HepG2 (cell line): Measurements from ENCODE around the gene RAPGEF2.

Experiments used
- TF ChIP-seq, protein P1 (sequence below), 2 experiments: sonication (generic) in 1 of 2; formaldehyde crosslinking in 1 of 2; IDR thresholded peaks; 2 replicates each; pipeline versions ENCODE4 v1.4.0 to v1.6.1; 2018 to 2020; ENCODE audit warnings: missing genetic modification reagents in 2 of 2, borderline replicate concordance in 1 of 2, low read depth in 1 of 2, mild to moderate bottlenecking in 1 of 2, missing biosample characterization in 1 of 2
- TF ChIP-seq, protein P2 (sequence below): sonication (generic); formaldehyde crosslinking; IDR thresholded peaks from 2 replicates; pipeline ENCODE4 v1.5.0; 2020; ENCODE audit warnings: missing genetic modification reagents

DNA sequence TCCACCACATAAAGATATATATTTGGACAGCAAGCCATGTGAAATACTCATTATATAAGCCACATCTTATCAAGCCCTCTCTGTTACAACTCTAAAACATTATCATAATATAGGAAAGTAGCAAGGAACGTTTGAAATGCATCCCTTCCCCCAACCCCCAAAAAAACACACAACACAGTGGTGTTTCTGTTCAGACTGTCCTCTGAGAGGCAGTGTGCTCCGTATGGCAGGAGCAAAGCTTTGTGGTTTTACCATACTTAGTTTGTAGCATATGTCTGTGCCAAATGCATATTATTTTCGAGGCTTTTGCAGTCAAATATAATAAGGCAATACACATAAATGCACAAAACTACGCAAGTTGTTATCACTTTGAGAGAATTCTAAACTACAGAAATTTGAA lies 194.2 kb downstream of the RAPGEF2 start:
- TF ChIP-seq, protein P1, sequence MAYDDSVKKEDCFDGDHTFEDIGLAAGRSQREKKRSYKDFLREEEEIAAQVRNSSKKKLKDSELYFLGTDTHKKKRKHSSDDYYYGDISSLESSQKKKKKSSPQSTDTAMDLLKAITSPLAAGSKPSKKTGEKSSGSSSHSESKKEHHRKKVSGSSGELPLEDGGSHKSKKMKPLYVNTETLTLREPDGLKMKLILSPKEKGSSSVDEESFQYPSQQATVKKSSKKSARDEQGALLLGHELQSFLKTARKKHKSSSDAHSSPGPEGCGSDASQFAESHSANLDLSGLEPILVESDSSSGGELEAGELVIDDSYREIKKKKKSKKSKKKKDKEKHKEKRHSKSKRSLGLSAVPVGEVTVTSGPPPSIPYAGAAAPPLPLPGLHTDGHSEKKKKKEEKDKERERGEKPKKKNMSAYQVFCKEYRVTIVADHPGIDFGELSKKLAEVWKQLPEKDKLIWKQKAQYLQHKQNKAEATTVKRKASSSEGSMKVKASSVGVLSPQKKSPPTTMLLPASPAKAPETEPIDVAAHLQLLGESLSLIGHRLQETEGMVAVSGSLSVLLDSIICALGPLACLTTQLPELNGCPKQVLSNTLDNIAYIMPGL (CRISPR knock-in tag; IDR thresholded peaks at IDR 0.05; ENCODE audit: borderline replicate concordance in 1 of 2, low read depth in 1 of 2): no peak
- TF ChIP-seq, protein P2, sequence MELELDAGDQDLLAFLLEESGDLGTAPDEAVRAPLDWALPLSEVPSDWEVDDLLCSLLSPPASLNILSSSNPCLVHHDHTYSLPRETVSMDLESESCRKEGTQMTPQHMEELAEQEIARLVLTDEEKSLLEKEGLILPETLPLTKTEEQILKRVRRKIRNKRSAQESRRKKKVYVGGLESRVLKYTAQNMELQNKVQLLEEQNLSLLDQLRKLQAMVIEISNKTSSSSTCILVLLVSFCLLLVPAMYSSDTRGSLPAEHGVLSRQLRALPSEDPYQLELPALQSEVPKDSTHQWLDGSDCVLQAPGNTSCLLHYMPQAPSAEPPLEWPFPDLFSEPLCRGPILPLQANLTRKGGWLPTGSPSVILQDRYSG (CRISPR knock-in tag): no peak
